ENCODE measurements around the gene TRIP13.
"Not testable (repeated sequence)": the region's sequence is repeated elsewhere in the genome, so short reads cannot be mapped to it uniquely, and the experiment has no call there.

TRIP13 gene

GRCh38 chr5:876398-877365, 16.0 kb upstream of the TRIP13 start:
- DNase-seq = no peak

GRCh38 chr5:878125-878524, 14.6 kb upstream of the TRIP13 start:
- DNase-seq = no peak

GRCh38 chr5:878677-879076, 14.0 kb upstream of the TRIP13 start:
- not testable (repeated sequence) for DNase-seq

GRCh38 chr5:880816-881550, 11.7 kb upstream of the TRIP13 start:
- no peak for DNase-seq

- DNase-seq = no peak
These were observed 11.1 kb upstream of the TRIP13 start for GRCh38 chr5:881551-881935.

GRCh38 chr5:882253-883183, 10.2 kb upstream of the TRIP13 start:
- DNase-seq = no peak

- no peak for DNase-seq
These were observed 9.1 kb upstream of the TRIP13 start for GRCh38 chr5:883475-884181.

- no peak for DNase-seq
These were observed 8.1 kb upstream of the TRIP13 start for GRCh38 chr5:884345-885126.

- DNase-seq = no peak
These were observed 7.6 kb upstream of the TRIP13 start for GRCh38 chr5:885127-885442.

GRCh38 chr5:885529-885928, 7.2 kb upstream of the TRIP13 start:
- DNase-seq = no peak

- no peak for DNase-seq
These were observed 6.6 kb upstream of the TRIP13 start for GRCh38 chr5:886036-886435.

GRCh38 chr5:886716-887325, 5.9 kb upstream of the TRIP13 start:
- no peak for DNase-seq

- DNase-seq = no peak
These were observed 4.6 kb upstream of the TRIP13 start for GRCh38 chr5:887947-888637.

- DNase-seq = no peak
These were observed 4.0 kb upstream of the TRIP13 start for GRCh38 chr5:888638-889035.

- DNase-seq = no peak
These were observed 3.5 kb upstream of the TRIP13 start for GRCh38 chr5:889075-889710.

GRCh38 chr5:891117-891836, 1.4 kb upstream of the TRIP13 start:
- DNase-seq = no peak

GRCh38 chr5:891837-892393, 769 bp upstream of the TRIP13 start:
- no peak for DNase-seq

- no peak for DNase-seq
These were observed 438 bp downstream of the TRIP13 start for GRCh38 chr5:893137-893506.

- no peak for DNase-seq
These were observed 1.0 kb downstream of the TRIP13 start for GRCh38 chr5:893711-894110.

All from left hindlimb (tissue), 1 donor.